Measurements from ENCODE around the gene CHFR.
"Not testable (repeated sequence)": the region's sequence is repeated elsewhere in the genome, so short reads cannot be mapped to it uniquely, and the experiment has no call there.

DNA sequence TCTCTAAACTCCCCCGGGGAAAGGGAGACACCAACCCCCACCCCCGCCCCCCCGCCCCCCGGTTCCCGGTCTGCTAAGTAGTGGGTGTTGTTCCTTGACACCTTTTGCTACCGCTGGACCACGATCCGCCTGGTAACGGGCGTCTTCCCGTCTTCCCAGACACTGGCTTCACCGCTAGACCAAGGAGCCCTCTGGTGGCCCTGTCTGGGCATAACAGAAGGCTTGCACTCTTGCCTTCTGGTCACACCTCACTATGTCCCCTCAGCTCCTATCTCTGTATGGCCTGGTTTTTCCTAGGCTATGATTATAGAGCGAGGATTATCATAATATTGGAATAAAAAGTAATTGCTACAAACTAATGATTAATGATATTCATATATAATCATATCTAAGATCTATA is 78.0 kb downstream of the CHFR start:
- not testable (repeated sequence) for TF ChIP-seq POLR2A (IDR thresholded peaks at IDR 0.05)
- TF ChIP-seq, protein P1, sequence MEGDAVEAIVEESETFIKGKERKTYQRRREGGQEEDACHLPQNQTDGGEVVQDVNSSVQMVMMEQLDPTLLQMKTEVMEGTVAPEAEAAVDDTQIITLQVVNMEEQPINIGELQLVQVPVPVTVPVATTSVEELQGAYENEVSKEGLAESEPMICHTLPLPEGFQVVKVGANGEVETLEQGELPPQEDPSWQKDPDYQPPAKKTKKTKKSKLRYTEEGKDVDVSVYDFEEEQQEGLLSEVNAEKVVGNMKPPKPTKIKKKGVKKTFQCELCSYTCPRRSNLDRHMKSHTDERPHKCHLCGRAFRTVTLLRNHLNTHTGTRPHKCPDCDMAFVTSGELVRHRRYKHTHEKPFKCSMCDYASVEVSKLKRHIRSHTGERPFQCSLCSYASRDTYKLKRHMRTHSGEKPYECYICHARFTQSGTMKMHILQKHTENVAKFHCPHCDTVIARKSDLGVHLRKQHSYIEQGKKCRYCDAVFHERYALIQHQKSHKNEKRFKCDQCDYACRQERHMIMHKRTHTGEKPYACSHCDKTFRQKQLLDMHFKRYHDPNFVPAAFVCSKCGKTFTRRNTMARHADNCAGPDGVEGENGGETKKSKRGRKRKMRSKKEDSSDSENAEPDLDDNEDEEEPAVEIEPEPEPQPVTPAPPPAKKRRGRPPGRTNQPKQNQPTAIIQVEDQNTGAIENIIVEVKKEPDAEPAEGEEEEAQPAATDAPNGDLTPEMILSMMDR (IDR thresholded peaks at IDR 0.05), result peak; percentile 26 to 61 (median 44)
